ENCODE results near the gene BTN1A1. TPM values are rescaled to one million over a fixed set of nuclear protein-coding genes. Genes with fewer than 3 reads are reported as not detected.

Gene BTN1A1
- total and polyA plus RNA-seq, 2 donors (not counting 1 experiment from before 2014, with no cell fraction given) = 0.42 to 0.74 TPM

DNA sequence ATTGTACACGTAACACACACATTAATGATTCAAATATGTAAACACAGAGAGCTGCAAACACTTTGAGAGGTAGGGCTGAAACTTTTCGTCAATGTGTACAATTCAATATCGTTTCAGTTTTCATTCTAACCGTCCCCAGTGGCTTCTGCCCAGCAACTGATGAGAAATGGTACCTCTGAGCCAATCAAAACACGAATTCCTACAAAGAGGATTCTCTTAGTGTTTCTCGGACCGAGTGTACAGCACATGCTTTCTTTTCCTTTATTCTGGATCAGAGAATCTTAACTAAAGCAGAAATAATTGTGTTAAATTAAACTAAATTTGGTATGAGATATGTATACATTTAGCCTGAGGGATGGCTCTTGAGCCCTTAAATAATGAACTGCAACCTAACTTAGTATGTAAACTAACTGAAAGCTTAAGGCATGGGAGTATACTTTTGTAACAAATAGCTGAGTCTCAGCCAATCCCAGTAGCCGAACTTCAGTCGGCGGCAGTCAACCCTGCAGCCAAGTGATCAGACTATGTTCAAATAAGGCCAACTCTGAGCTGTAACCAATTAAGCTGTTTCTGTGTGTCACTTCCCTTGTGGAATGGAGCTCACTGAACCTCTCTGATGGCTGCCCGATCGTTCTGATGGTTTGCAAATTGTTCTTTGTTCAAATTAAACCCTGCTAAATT is 26.2 kb upstream of the BTN1A1 start:
- POLR2A ChIA-PET = interaction anchor here (0.6 to 3.1 kb wide), 11 partner anchors 34 to 317 kb away, joined by 3 to 34 read pairs (median 5); partner anchors contain the start of genes BTN2A2, BTN3A3 and HMGN4
- H3K9me3 ChIP-seq (ENCODE audit: control extremely low read depth in 1 of 3, control insufficient read depth in 2 of 3, insufficient read depth in 1 of 3, low read length in 2 of 3) = peaks cover 3 to 13% (median 9%) of the 10 kb centered on the region in 3 donors
- no peaks in the 10 kb centered on the region for H4K20me1 ChIP-seq (ENCODE audit: control insufficient read depth, insufficient read depth, low read length, poor library complexity, severe bottlenecking)
- no peaks in the 10 kb centered on the region for H3K9me3 Mint-ChIP-seq (ENCODE audit: insufficient read depth)
- 0% methylated on average over 1 of the region's 12 CpGs for WGBS (ENCODE audit: insufficient coverage)
- TF ChIP-seq CTCF (IDR thresholded peaks at IDR 0.05) = no peak
- no peak for TF ChIP-seq EZH2 (IDR thresholded peaks at IDR 0.05; ENCODE audit: borderline replicate concordance, insufficient read depth, low read depth, low read length, poor library complexity, severe bottlenecking)
- H3K4me2 ChIP-seq (replicated peaks; ENCODE audit: low read depth, low read length, poor library complexity, severe bottlenecking) = peak overlapping the region; percentile 72
- H3K9ac ChIP-seq (ENCODE audit: low read length) = peak overlapping the region; percentile 76
- peaks cover 64% of the 10 kb centered on the region for H3K4me1 Mint-ChIP-seq
- H3K4me3 Mint-ChIP-seq = peak overlapping the region; percentile 92
- peak overlapping the region; percentile 55 to 88 (median 67) for H3K4me3 ChIP-seq (ENCODE audit: control extremely low read depth in 1 of 5, extremely low read depth in 1 of 5, insufficient read depth in 1 of 5, low read depth in 2 of 5, low read length in 4 of 5)
- H3K27ac ChIP-seq (ENCODE audit: low read length in 2 of 2) = peak overlapping the region; percentile 92 to 94
- H3K36me3 ChIP-seq (replicated peaks in 1 of 2; ENCODE audit: control extremely low read depth in 1 of 2, control insufficient read depth in 1 of 2, extremely low read depth in 1 of 2, insufficient read depth in 2 of 2, low read length in 1 of 2) = peaks cover 0 to 3% of the 10 kb centered on the region in 2 experiments
- H2AFZ ChIP-seq (ENCODE audit: insufficient read depth, low read depth, low read length, poor library complexity, severe bottlenecking) = peak overlapping the region; percentile 59
- peak; percentile 94 for DNase-seq
- H3K27me3 ChIP-seq (replicated peaks in 1 of 4; ENCODE audit: control extremely low read depth in 1 of 4, control insufficient read depth in 3 of 4, insufficient read depth in 4 of 4, low read length in 3 of 4) = no peaks in the 10 kb centered on the region
- H3K4me1 ChIP-seq (ENCODE audit: control insufficient read depth in 2 of 2, insufficient read depth in 2 of 2, low read length in 2 of 2) = peaks cover 58 to 61% of the 10 kb centered on the region in 2 donors
- H3K79me2 ChIP-seq (ENCODE audit: control insufficient read depth, insufficient read depth, low read length) = peaks cover 12% of the 10 kb centered on the region
- no peaks in the 10 kb centered on the region for H3K27me3 Mint-ChIP-seq
- CTCF ChIA-PET = interaction anchor here (0.6 to 1.6 kb wide), 7 partner anchors 9 to 122 kb away, joined by 3 to 7 read pairs (median 3); partner anchors contain the start of gene HMGN4
- peak; percentile 94 for ATAC-seq (ENCODE audit: low read depth)
- H3K27ac Mint-ChIP-seq = peak overlapping the region; percentile 98
- intact Hi-C loops (cut with micrococcal nuclease) = loop anchor here (1.0 to 5.0 kb wide), 8 partner anchors 17 to 123 kb away; partner anchors contain the start of genes ABT1, BTN2A1, BTN2A2 and BTN3A1

All from B cell (primary cell).